Peyer's patch (tissue), 4 donors: ENCODE data around the gene MTA3. TPM values are rescaled to one million over a fixed set of nuclear protein-coding genes. Genes with fewer than 3 reads are reported as not detected.
"Not testable (repeated sequence)": the region's sequence is repeated elsewhere in the genome, so short reads cannot be mapped to it uniquely, and the experiment has no call there.

Experiments used
- DNase-seq, 3 donors: peaks; one replicate each; pipeline ENCODE4 v3.0.0-alpha.2; 2017 to 2019
- H3K27ac ChIP-seq, 4 donors: fragments of 200-600 bp; sonication (generic); one replicate each; pipeline ENCODE4 v1.5.1; 2016 to 2019
- H3K27me3 ChIP-seq, 2 donors: fragments of 200-600 bp; sonication (generic); one replicate each; pipeline ENCODE4 v1.5.1; 2019
- H3K36me3 ChIP-seq, 3 donors: fragments of 200-600 bp; sonication (generic); one replicate each; pipeline ENCODE4 v1.5.1; 2016 to 2019
- H3K4me1 ChIP-seq, 4 donors: fragments of 200-600 bp; sonication (generic); one replicate each; pipeline ENCODE4 v1.5.1; 2016 to 2019
- H3K4me3 ChIP-seq, 4 donors: fragments of 200-600 bp; sonication (generic); 1 replicate in 3 of 4; 2 replicates in 1 of 4; pipeline ENCODE4 v1.5.1; 2016 to 2019; ENCODE audit warnings: mild to moderate bottlenecking in 1 of 4
- H3K9me3 ChIP-seq, 4 donors: fragments of 200-600 bp; sonication (generic); one replicate each; pipeline ENCODE4 v1.5.1; 2016 to 2019; ENCODE audit warnings: mild to moderate bottlenecking in 1 of 4
- CTCF ChIP-seq, 6 experiments: fragments of 450-650 bp in 4 of 6; fragments of 200-600 bp in 2 of 6; sonication (generic) in 1 of 6; IDR thresholded peaks; one replicate each; pipeline ENCODE4 v1.5.1; 2017 to 2019; ENCODE audit warnings: antibody characterized with exemption in 6 of 6, mild to moderate bottlenecking in 3 of 6, moderate library complexity in 1 of 6
- POLR2A ChIP-seq, 2 donors: fragments of 450-650 bp; IDR thresholded peaks; one replicate each; pipeline ENCODE4 v1.5.1; 2017; ENCODE audit warnings: antibody characterized with exemption in 2 of 2, mild to moderate bottlenecking in 2 of 2, moderate library complexity in 2 of 2
- total RNA-seq, 4 donors: library from RNA; depleted of rRNA; stranded (reverse); fragments of >200 nt; gene quantifications; one replicate each; pipeline ENCODE4 v1.1.0, GENCODE V29; 2016

The MTA3 gene
- total RNA-seq, 4 donors from 2014 or later: 20.0 to 87.5 (median 34.2) TPM

- no peak overlapping the region for H3K27ac ChIP-seq
- no peaks in the 10 kb centered on the region for H3K4me1 ChIP-seq
- no peak for DNase-seq
- no peaks in the 10 kb centered on the region for H3K27me3 ChIP-seq
- TF ChIP-seq CTCF (IDR thresholded peaks at IDR 0.05): no peak
- TF ChIP-seq POLR2A (IDR thresholded peaks at IDR 0.05): no peak
- peaks cover 0 to 6% (median 0%) of the 10 kb centered on the region in 3 donors for H3K36me3 ChIP-seq
- no peak overlapping the region for H3K4me3 ChIP-seq
- no peaks in the 10 kb centered on the region for H3K9me3 ChIP-seq
These were observed 49.7 kb downstream of the MTA3 start for GRCh38 chr2:42618116-42618515.

DNA sequence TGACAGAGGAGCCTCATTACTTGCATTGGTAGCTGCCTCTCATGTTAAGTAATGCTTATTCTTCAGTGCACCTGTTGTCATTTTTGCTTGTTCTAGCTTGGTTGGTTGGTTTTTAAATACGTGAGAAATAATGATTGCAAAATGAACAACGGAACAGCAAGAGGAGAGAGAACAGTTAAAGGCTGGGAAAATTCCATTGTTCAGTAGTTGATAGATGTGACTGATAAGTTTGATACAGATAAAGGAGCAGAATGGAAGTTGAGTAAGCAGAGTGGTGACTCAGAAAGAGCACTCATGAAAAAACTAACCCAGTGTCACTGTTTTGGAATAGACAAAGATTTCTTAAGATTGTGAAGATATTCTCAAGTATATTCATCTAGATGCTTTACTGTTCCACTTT, 50.5 kb downstream of the MTA3 start:
- Histone ChIP-seq H3K27ac (no peak overlapping the region), H3K36me3 (peaks cover 0 to 6% (median 0%) of the 10 kb centered on the region in 3 donors), H3K9me3 (no peaks in the 10 kb centered on the region), H3K27me3 (no peaks in the 10 kb centered on the region), H3K4me3 (no peak overlapping the region), H3K4me1 (no peaks in the 10 kb centered on the region)
- no peak for DNase-seq
- TF ChIP-seq POLR2A (IDR thresholded peaks at IDR 0.05) (no peak), CTCF (IDR thresholded peaks at IDR 0.05) (no peak)

DNA sequence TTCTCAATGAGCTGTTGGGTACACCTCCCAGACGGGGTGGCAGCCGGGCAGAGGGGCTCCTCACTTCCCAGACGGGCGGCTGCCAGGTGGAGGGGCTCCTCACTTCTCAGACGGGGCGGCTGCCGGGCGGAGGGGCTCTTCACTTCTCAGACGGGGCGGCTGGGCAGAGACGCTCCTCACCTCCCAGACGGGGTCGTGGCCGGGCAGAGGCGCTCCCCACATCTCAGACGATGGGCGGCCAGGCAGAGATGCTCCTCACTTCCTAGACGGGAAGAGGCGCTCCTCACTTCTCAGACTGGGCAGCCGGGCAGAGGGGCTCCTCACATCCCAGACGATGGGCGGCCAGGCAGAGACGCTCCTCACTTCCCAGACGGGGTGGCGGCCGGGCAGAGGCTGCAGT, 53.2 kb downstream of the MTA3 start:
- not testable (repeated sequence) for DNase-seq

DNA sequence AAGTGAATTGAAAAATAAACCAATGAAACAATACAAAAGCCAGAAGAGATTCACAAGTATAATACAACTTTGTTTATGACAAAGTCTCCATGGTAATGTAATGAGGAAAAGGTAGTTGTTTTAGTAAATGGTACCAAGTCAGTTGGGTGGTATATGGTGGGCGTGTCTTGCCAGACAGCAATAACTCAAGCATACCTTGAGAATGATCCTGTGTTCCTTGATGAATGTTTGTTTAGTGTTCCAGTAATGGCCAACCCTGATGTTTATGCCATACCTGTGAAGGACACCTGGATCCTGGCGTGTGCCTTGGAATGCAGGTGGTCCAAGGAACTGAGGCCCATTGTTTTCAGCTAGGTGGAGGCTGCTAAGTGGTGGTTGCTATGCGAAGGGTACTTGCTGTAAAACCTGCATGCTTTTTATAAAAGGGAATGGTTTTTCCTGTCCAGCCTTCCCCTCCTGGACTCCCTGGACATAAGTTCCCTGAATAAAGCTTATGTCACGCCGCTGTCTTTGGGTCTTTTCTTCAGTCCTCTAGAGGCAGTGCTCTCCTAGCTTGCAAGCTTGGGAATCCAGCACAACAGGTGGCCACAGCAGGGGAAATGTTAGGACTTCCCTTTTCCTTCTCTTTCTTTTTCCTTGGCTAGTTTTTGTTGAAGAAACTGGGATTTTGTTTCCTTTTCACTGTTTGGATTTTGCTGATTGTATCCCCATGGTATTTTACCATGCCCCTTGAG, 54.7 kb downstream of the MTA3 start:
- TF ChIP-seq POLR2A (IDR thresholded peaks at IDR 0.05) (no peak), CTCF (IDR thresholded peaks at IDR 0.05) (no peak)
- H3K27ac ChIP-seq: no peak overlapping the region
- DNase-seq: no peak
- no peaks in the 10 kb centered on the region for H3K4me1 ChIP-seq
- no peaks in the 10 kb centered on the region for H3K27me3 ChIP-seq
- H3K36me3 ChIP-seq: peaks cover 0 to 6% (median 0%) of the 10 kb centered on the region in 3 donors
- H3K4me3 ChIP-seq: no peak overlapping the region
- H3K9me3 ChIP-seq: no peaks in the 10 kb centered on the region

More for the DNA sequence above, 53.2 kb downstream of the MTA3 start:
- H3K9me3 ChIP-seq, H3K4me1 ChIP-seq, H3K36me3 ChIP-seq, H3K4me3 ChIP-seq, H3K27me3 ChIP-seq, H3K27ac ChIP-seq: not testable (repeated sequence)

- peaks cover 0 to 6% (median 0%) of the 10 kb centered on the region in 3 donors for H3K36me3 ChIP-seq
- H3K9me3 ChIP-seq: no peaks in the 10 kb centered on the region
- H3K4me3 ChIP-seq: no peak overlapping the region
- no peaks in the 10 kb centered on the region for H3K27me3 ChIP-seq
- no peak overlapping the region for H3K27ac ChIP-seq
- TF ChIP-seq POLR2A (IDR thresholded peaks at IDR 0.05) (no peak), CTCF (IDR thresholded peaks at IDR 0.05) (no peak)
- H3K4me1 ChIP-seq: no peaks in the 10 kb centered on the region
- DNase-seq: no peak
These were observed 55.6 kb downstream of the MTA3 start for GRCh38 chr2:42624047-42624446.

DNA sequence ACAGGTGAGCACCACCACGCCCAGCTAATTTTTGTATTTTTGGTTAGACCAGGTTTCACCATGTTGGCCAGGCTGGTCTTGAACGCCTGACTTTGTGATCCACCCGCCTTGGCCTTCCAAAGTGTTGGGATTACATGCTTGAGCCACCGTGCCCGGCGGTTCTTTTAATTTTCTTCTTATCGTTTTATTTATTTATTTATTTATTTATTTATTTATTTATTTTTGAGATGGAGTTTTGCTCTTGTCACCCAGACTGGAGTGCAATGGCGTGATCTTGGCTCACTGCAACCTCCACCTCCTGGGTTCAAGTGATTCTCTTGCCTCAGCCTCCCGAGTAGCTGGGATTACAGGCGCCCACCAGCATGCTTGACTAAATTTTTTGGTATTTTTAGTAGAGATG, 59.6 kb downstream of the MTA3 start:
- H3K27me3 ChIP-seq, H3K9me3 ChIP-seq, H3K4me3 ChIP-seq, H3K36me3 ChIP-seq, H3K4me1 ChIP-seq, H3K27ac ChIP-seq, DNase-seq: not testable (repeated sequence)

- Histone ChIP-seq H3K4me1 (peaks cover 0 to 4% (median 0%) of the 10 kb centered on the region in 4 donors), H3K36me3 (no peaks in the 10 kb centered on the region), H3K9me3 (no peaks in the 10 kb centered on the region), H3K27me3 (no peaks in the 10 kb centered on the region), H3K4me3 (no peak overlapping the region), H3K27ac (no peak overlapping the region)
- TF ChIP-seq POLR2A (IDR thresholded peaks at IDR 0.05) (no peak), CTCF (IDR thresholded peaks at IDR 0.05) (no peak)
- DNase-seq: no peak
These were observed 68.5 kb downstream of the MTA3 start for GRCh38 chr2:42636934-42637333.
